Hepatocyte (in vitro differentiated cells): ENCODE measurements around the gene GNG12.

Experiments
- CTCF ChIP-seq: fragments of 200-600 bp; sonication (generic); IDR thresholded peaks from 2 replicates; pipeline ENCODE4 v1.5.1; 2016; ENCODE audit warnings: antibody characterized with exemption, mild to moderate bottlenecking; ENCODE audit not compliant: poor library complexity
- EZH2 ChIP-seq: fragments of 200-600 bp; sonication (generic); IDR thresholded peaks from 2 replicates; pipeline ENCODE4 v1.6.1; 2016; ENCODE audit warnings: antibody characterized with exemption, mild to moderate bottlenecking, borderline replicate concordance
- EZH2phosphoT487 ChIP-seq: fragments of 200-600 bp; sonication (generic); IDR thresholded peaks from one replicate; pipeline ENCODE4 v1.6.1; 2018; ENCODE audit warnings: antibody characterized with exemption, mild to moderate bottlenecking, low read depth, moderate library complexity; ENCODE audit not compliant: unreplicated experiment, severe bottlenecking

GRCh38 chr1:67769633-67770256 lies 63.5 kb downstream of the GNG12 start:
- TF ChIP-seq EZH2 (no peak), CTCF (no peak), EZH2phosphoT487 (no peak)
